Hindlimb muscle (tissue), 1 donor: ENCODE data around the gene NHSL1. TPM values are rescaled to one million over a fixed set of nuclear protein-coding genes. Genes with fewer than 3 reads are reported as not detected.

ENCODE experiments used
- DNase-seq: peaks from one replicate; pipeline ENCODE4 v3.0.0-alpha.2; 2013
- polyA plus RNA-seq: library from polyadenylated mRNA; unstranded; fragments of 120-200 nt; gene quantifications from one replicate; pipeline ENCODE4 v1.2.1, GENCODE V29; 2013; ENCODE audit not compliant: insufficient read length

NHSL1 gene
- polyA plus RNA-seq, 1 donor: 37.3 TPM

- no peak for DNase-seq
Observed at GRCh38 chr6:138494312-138494711, 5.0 kb downstream of the NHSL1 start.

- DNase-seq: peak; percentile 63
Observed at GRCh38 chr6:138493413-138493812, 5.9 kb downstream of the NHSL1 start.

GRCh38 chr6:138492871-138493270 lies 6.4 kb downstream of the NHSL1 start:
- DNase-seq: no peak

- no peak for DNase-seq
Observed at GRCh38 chr6:138492113-138492512, 7.2 kb downstream of the NHSL1 start.

DNA sequence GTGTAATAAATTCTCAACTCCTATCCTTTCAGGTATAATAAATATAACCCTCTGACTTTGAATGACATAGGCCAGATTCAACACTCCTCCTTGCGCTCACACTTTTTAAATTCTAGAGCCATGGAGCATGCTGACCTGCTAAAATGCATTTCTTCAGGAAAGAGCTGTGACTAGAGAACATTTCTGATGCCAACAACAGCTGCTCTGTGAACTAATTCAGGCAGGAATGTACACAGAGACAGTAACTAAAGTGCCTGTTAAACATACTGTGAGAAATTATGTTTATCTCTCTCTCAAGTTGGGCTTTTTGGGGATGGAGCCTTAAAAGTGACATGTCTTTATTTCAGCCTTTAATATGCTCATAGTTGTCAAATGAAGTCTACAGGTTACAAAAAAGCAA lies 8.3 kb downstream of the NHSL1 start:
- DNase-seq: no peak

DNA sequence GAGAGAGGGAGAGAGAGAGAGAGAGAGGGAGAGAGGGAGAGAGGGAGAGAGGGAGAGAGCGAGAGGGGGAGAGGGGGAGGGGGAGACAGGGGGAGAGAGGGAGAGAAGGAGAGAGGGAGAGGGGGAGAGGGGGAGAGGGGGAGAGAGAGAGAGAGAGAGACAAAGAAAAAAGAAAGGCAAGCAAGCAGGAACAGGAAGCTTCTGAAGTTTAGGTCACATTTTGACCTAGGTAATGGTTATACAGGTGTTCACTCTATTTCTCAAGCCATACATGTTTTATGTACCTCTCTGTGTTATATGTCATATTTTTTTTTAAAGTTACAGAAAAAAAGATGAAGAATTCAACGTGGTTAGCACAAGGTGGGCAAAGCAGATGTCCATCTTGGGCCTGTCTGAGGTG lies 9.4 kb downstream of the NHSL1 start:
- DNase-seq: no peak

DNA sequence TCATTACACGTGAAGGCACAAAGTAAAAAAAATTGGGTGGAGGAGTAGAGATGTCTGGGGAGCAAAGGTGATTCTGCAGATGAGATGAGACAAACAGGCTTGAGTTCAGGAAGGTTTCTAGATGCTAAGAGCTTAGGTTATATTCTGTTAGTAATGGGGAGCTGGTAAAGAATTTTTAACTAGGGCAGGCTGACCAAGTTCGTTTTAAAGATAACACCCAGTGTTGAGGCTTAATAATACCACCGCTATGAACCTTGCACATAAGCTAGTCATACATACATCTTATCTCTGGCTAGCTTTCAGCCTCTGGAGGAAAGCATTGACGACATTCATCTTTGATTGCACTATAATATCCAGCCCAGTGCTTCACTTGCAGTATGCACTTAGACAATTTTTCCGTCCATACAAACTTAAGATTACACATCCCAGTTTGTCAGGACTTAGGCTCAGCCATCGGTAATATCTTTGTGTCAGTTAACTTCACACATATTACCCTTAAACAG lies 12.1 kb downstream of the NHSL1 start:
- no peak for DNase-seq

GRCh38 chr6:138486249-138487101 lies 12.8 kb downstream of the NHSL1 start:
- DNase-seq: no peak

DNA sequence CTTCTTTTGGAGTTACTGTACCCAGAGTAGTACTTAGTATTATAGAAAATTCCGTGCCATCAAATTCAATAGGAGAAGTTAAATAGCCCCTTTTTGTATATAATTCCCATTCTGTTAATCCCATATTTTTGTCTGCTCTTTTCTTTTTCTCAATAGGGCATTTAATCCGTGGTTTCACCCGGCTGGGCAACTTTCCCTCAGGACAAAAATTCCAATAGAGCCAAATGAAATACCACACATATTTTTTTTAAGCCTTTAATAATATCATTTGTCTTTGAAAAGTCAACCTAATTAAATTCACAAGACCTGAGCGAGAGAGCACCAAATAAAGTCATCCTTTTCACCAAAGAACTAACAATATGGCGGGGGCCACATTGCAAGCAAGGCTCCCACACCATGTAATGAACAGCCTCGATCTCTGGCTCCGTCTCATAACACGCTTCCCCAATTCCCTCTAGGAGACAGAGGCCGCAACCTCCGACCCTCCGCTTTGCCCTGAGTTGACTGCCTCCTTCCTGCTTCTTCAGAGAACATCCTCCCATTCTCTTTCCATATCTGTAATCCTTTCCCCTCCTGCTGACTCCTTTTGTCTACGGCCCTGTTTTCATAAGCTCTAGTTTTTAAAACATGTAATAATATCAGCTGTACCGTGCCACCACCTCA lies 13.6 kb downstream of the NHSL1 start:
- no peak for DNase-seq

GRCh38 chr6:138485005-138485545 lies 14.2 kb downstream of the NHSL1 start:
- no peak for DNase-seq

DNA sequence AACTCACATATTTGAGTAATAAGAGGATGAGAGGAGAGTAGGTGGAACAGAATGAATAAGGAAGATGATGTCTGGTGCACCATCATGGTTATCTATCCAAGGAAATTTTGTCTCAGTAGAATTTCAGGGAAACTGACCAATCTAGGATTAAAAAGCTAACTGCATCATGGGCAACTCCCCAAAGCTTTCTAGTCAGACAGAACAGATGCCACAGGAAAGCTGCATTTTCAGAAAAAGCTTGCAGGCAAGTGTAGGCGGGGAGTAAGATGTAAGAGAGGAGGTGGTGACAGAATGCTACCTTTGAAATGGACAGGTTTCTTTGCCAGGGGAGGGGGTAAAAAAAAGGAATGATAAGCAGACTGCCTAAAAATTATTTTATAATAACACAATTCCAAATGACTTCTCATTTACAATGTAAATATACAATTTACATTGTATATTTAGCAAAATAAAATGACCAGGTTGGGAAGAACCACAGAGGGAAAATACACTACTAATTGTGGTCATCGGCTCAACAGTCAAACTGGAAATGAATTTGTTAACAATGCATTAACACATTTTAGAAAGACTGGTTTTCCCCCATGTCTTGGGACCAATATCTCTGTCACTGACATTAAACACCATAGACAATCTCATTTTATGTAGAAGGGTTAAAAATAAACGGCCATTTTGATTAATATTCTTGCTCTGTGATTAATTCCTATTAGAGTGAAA lies 15.1 kb downstream of the NHSL1 start:
- no peak for DNase-seq

DNA sequence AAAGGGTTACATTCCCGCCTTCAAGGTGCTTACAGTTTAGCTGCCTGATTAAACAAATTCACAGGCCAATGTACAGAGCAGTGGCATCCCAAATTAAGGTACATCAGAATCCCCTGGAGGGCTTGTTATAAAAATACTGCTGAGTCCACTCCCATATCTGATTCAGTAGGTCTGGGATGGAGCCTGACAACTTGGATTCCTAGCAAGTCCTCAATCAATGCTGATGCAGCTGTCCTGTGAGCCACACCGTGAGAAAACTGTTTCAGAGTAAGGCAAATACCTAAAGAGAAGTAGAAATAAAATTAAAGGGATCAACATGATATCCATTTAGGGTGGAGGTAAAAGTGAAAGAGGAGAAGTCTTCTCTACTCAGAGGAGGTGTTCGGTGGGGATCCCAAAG lies 16.5 kb downstream of the NHSL1 start:
- no peak for DNase-seq

DNA sequence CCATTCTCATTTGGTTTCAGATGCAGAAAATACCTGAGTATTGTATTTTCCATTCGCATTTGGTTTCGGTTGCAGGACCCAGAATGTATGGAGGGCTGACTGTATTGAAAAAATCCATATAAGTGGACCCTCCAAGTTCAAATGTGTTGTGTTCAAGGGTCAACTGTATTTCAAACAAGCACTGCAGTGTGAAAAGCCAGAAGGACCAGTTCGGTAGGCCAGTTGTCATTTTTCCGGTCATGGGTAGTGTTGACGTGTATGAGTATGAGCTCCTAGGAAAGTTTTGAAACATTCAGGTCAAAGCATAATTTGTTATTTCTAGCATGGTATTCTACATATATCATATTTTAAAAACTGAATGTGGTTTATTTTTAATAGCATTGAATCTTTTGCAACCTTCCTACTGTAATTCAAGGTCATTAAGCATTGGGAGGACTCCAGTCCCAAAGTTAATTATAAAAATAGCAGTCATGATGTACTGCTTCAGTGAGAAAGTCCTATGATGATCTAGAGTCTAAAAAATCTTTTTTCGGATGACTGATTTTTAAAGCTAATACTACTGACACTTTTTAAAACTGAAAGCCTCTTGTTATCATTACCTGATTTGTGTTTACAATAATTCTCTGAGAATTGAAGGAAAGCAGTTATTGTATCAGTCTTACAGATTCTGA lies 18.9 kb downstream of the NHSL1 start:
- no peak for DNase-seq

DNA sequence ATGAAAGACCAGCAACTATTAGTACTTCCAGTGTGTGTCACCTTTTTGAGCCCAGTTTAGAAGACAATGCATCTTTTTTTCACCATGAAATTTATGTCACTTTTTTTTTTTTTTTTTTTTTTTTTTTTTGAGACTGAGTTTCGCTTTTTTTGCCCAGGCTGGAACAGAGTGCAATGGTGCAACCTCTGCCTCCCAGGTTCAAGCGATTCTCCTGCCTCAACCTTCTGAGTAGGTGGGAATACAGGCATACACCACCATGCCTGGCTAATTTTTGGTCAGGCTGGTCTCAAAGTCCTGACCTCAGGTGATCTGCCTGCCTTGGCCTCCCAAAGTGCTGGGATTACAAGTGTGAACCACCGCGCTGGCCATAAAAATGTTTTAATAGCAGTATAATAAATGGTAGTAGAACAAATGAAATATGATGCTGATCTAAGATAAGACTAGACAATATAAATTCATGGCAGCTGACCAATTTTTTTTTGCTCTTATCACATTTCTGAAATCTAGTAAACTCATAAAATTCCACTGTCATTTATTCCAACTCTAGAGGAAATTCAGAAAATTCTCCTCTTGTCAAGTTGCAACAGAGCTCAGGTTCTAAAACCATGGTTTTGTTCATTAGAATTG lies 21.3 kb downstream of the NHSL1 start:
- DNase-seq: no peak

DNA sequence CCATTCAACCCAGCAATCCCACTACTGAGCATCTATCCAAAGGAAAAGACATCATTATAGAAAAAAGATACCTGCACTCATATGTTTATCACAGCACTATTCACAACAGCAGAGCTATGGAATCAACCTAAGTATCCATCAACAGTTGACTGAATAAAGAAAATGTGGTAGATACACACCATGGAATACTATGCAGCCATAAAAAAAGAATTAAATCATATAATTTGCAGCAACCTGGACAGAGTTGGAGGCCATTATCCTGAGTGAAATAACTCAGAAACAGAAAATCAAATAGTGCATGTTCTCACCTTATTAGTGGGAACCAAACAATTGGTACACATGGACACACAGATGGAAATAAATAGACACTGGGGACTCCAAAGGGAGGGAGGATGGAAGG lies 23.2 kb downstream of the NHSL1 start:
- no peak for DNase-seq

DNA sequence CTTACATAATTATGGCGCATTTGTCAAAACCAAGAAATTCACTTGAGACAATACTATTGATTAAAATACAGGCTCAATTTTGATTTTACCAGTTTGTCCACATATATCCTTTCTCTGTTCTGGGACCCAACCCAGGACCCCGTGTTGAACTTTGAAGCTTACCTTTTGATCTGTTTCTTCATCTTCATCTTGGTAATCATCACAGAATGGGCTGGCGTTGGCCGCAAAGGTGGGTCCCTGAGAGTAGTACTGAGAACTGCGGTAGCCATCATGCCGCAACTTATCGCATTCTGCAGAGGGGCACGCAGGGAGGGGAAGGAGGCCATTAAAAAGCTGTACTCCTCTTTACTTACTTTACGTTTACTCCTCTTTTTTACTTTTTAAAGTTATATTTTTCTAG lies 26.1 kb downstream of the NHSL1 start:
- DNase-seq: no peak

- no peak for DNase-seq
Observed at GRCh38 chr6:138468320-138469015, 30.8 kb downstream of the NHSL1 start.

- no peak for DNase-seq
Observed at GRCh38 chr6:138467901-138468300, 31.4 kb downstream of the NHSL1 start.

GRCh38 chr6:138465007-138465645 lies 34.2 kb downstream of the NHSL1 start:
- no peak for DNase-seq

DNA sequence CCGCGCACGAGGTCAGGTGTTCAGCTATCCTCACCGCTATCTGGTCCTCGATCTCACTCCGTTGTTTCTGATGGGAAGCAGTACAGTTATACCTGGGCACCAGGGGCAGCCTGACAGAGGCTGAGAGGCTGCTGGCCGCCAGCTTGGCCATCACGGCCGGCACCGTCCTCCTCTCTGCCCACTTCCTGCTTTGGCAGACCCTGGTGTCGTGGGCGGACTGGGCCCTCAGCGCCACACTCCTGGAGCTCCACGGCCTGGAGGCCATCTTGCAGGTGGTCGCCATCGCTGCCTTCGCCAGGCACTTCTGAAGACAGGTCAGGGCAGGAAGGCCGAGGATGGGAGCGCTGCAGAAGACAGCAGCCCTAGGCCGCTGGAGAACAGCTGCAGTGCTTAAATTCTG lies 35.2 kb downstream of the NHSL1 start:
- DNase-seq: no peak

GRCh38 chr6:138461647-138462046 lies 37.6 kb downstream of the NHSL1 start:
- DNase-seq: no peak
